Endothelial cell of umbilical vein (primary cell): Measurements from ENCODE around the gene OR5B2. TPM values are rescaled to one million over a fixed set of nuclear protein-coding genes. Genes with fewer than 3 reads are reported as not detected.

Source experiments
- Bru-seq: library from RNA; stranded (reverse); fragments of 400-500 nt; gene quantifications from one replicate; lab custom pipeline; 2021; lab: Mats Ljungman, UMichigan
- BruChase-seq, 2 experiments: library from RNA; stranded (reverse); fragments of 400-500 nt; gene quantifications; one replicate each; lab custom pipeline; 2021; lab: Mats Ljungman, UMichigan
- BruUV-seq: library from RNA; stranded (reverse); fragments of 400-500 nt; replicated peaks from 2 replicates; lab custom pipeline; 2021; lab: Mats Ljungman, UMichigan
- CTCF ChIA-PET: fragments of 300-600, 350-600 bp; sonication (Branson Sonifier 250); formaldehyde crosslinking; loops from one replicate; lab custom pipeline; 2021; ENCODE audit warnings: antibody characterized with exemption, inconsistent platforms; lab: Charles Lee
- POLR2A ChIA-PET: fragments of 300-600, 350-600 bp; sonication (Branson Sonifier 250); formaldehyde crosslinking; loops from one replicate; lab custom pipeline; 2021; ENCODE audit warnings: antibody characterized with exemption, inconsistent platforms; lab: Charles Lee
- DNase-seq: peaks from one replicate; pipeline ENCODE4 v3.0.0-alpha.2; 2011; ENCODE audit warnings: low read depth, low spot score
- FAIRE-seq: peaks from 2 replicates; lab custom pipeline; 2011; peaks lifted over from hg19 to GRCh38; lab: Jason Lieb, UNC
- H2AFZ ChIP-seq: 2 replicates; pipeline ENCODE4 v1.6.0; 2012; ENCODE audit warnings: low read depth, low read length, control low read depth, inconsistent platforms
- H3K27ac ChIP-seq: 2 replicates; pipeline ENCODE4 v1.5.1; 2011; ENCODE audit warnings: low read depth, mild to moderate bottlenecking, control low read depth, low read length, moderate library complexity; ENCODE audit not compliant: insufficient read depth
- H3K27me3 ChIP-seq, 2 experiments: 2 replicates each; pipeline versions ENCODE4 v1.6.0 to v1.6.1; 2011; ENCODE audit warnings: low read length in 2 of 2, mixed read lengths in 1 of 2; ENCODE audit not compliant: control insufficient read depth in 2 of 2, insufficient read depth in 2 of 2
- H3K36me3 ChIP-seq, 2 experiments: 2 replicates in 1 of 2; 3 replicates in 1 of 2; pipeline ENCODE4 v1.5.1; 2011; ENCODE audit warnings: low read length in 2 of 2, mild to moderate bottlenecking in 1 of 2, moderate library complexity in 1 of 2; ENCODE audit not compliant: control insufficient read depth in 2 of 2, insufficient read depth in 2 of 2; ENCODE audit errors: extremely low read depth in 1 of 2
- H3K4me1 ChIP-seq: 3 replicates; pipeline ENCODE4 v1.5.1; 2011; ENCODE audit warnings: mild to moderate bottlenecking, low read length; ENCODE audit not compliant: control insufficient read depth, insufficient read depth; ENCODE audit errors: extremely low read depth
- H3K4me2 ChIP-seq: 2 replicates; pipeline ENCODE4 v1.6.1; 2011; ENCODE audit warnings: low read length, control low read depth, mixed read lengths; ENCODE audit not compliant: insufficient read depth
- H3K4me3 ChIP-seq, 3 experiments: fragments of 200-600 bp in 1 of 3; sonication (generic), shearing (Covaris generic) in 1 of 3; replicated peaks in 1 of 3; 2 replicates each; pipeline ENCODE4 v1.5.1; 2011 to 2016; ENCODE audit warnings: control low read depth in 3 of 3, low read length in 3 of 3, mild to moderate bottlenecking in 2 of 3, inconsistent platforms in 1 of 3, low read depth in 1 of 3, moderate library complexity in 1 of 3; ENCODE audit not compliant: insufficient read depth in 1 of 3
- H3K79me2 ChIP-seq: 2 replicates; pipeline ENCODE4 v1.6.0; 2012; ENCODE audit warnings: low read length, inconsistent platforms; ENCODE audit not compliant: control insufficient read depth, insufficient read depth
- H3K9ac ChIP-seq: replicated peaks from 2 replicates; pipeline ENCODE3; 2011; ENCODE audit warnings: low read length, control low read depth; ENCODE audit not compliant: insufficient read depth; ENCODE audit errors: extremely low read depth
- H3K9me1 ChIP-seq: replicated peaks from 3 replicates; pipeline ENCODE4 v1.6.0; 2011; ENCODE audit warnings: mild to moderate bottlenecking, low read length; ENCODE audit not compliant: control insufficient read depth, insufficient read depth; ENCODE audit errors: extremely low read depth
- H3K9me3 ChIP-seq: replicated peaks from 2 replicates; pipeline ENCODE4 v1.5.1; 2012; ENCODE audit warnings: low read length, inconsistent platforms; ENCODE audit not compliant: control insufficient read depth, insufficient read depth
- H4K20me1 ChIP-seq: replicated peaks from 2 replicates; pipeline ENCODE3; 2011; ENCODE audit warnings: mild to moderate bottlenecking, low read length; ENCODE audit not compliant: control insufficient read depth, insufficient read depth; ENCODE audit errors: extremely low read depth
- EZH2 ChIP-seq: IDR thresholded peaks from 2 replicates; pipeline ENCODE4 v1.6.1; 2012; ENCODE audit warnings: borderline replicate concordance, low read depth, mild to moderate bottlenecking, moderate library complexity, low read length, inconsistent platforms; ENCODE audit not compliant: severe bottlenecking
- FOS ChIP-seq: IDR thresholded peaks from 2 replicates; pipeline ENCODE4 v1.6.1; 2011; ENCODE audit warnings: mild to moderate bottlenecking, low read length, moderate library complexity, borderline replicate concordance; ENCODE audit not compliant: insufficient read depth
- GATA2 ChIP-seq: IDR thresholded peaks from 2 replicates; pipeline ENCODE4 v1.7.0; 2011; ENCODE audit warnings: low read depth, mild to moderate bottlenecking, moderate library complexity, mixed read lengths, low read length; ENCODE audit not compliant: insufficient read length, insufficient read depth
- JUN ChIP-seq: IDR thresholded peaks from 2 replicates; pipeline ENCODE4 v1.6.1; 2011; ENCODE audit warnings: borderline replicate concordance, low read depth; ENCODE audit not compliant: insufficient read length, insufficient read depth
- MAX ChIP-seq: IDR thresholded peaks from 2 replicates; pipeline ENCODE4 v1.6.1; 2011; ENCODE audit not compliant: insufficient read depth, insufficient read length
- MYC ChIP-seq: IDR thresholded peaks from one replicate; pipeline ENCODE4 v1.6.1; 2011; ENCODE audit warnings: mild to moderate bottlenecking, low read depth, low read length
- POLR2A ChIP-seq: IDR thresholded peaks from 2 replicates; pipeline ENCODE4 v1.6.1; 2012; ENCODE audit warnings: low read depth, mild to moderate bottlenecking, control low read depth, low read length
- POLR2AphosphoS5 ChIP-seq: IDR thresholded peaks from 2 replicates; pipeline ENCODE4 v1.6.1; 2012; ENCODE audit warnings: low read depth, mild to moderate bottlenecking, control low read depth, low read length, moderate library complexity; ENCODE audit not compliant: insufficient read depth
- dilution Hi-C: fragments of 300-500 bp; cut with MboI; formaldehyde crosslinking; loops from one replicate; pipeline ENCODE4 v1.15.0; 2019; ENCODE audit warnings: low sequenced_read_pairs; ENCODE audit not compliant: extremely low pct_ligation_motif_present
- intact Hi-C: fragments of 100-400 bp; cut with micrococcal nuclease; formaldehyde crosslinking; loops from one replicate; pipeline ENCODE4 v1.10.0; 2022
- long read RNA-seq: library from polyadenylated mRNA; stranded (forward); transcript quantifications from one replicate; pipeline ENCODE4 v2.0.0, GENCODE V29; 2021
- polyA minus RNA-seq, 3 experiments: library from RNA; depleted of rRNA, polyadenylated mRNA; stranded (reverse); fragments of >200 nt; gene quantifications; 1 replicate in 1 of 3; 2 replicates in 2 of 3; pipeline ENCODE4 v1.2.3, GENCODE V29; 2011
- polyA plus RNA-seq, 4 experiments: library from polyadenylated mRNA; depleted of rRNA in 3 of 4; stranded (reverse) in 3 of 4; unstranded in 1 of 4; fragments of >200 nt; gene quantifications; 2 replicates each; pipeline versions ENCODE4 v1.2.1 to v1.2.3, GENCODE V29; 2011 to 2012; ENCODE audit warnings: missing spikeins in 1 of 4
- total RNA-seq: library from RNA; stranded (reverse); gene quantifications from 2 replicates; pipeline ENCODE4 v1.2.3, GENCODE V29; 2021
- TF ChIP-seq, protein P1 (sequence below), 2 donors: IDR thresholded peaks; 1 replicate in 1 of 2; 2 replicates in 1 of 2; pipeline ENCODE4 v1.5.1; 2011; ENCODE audit warnings: low read length in 2 of 2, mild to moderate bottlenecking in 2 of 2, moderate library complexity in 2 of 2, control low read depth in 1 of 2, inconsistent platforms in 1 of 2, low read depth in 1 of 2; ENCODE audit not compliant: insufficient read depth in 1 of 2; ENCODE audit errors: extremely low read depth in 1 of 2

OR5B2 gene
- total RNA-seq (not detected in 2 replicates), polyA plus RNA-seq (not detected in 2 replicates), polyA minus RNA-seq (0.25 TPM in 1 of 2 replicates, not detected in the other), Bru-seq, nascent RNA (not detected), BruChase-seq, experiment 1, labeled RNA remaining after a 6-hour chase (percentile 14 among the genes with signal in this experiment), BruChase-seq, experiment 2, labeled RNA remaining after a 2-hour chase (not detected)
- not detected in 2 replicates for polyA plus RNA-seq (2011; cell fraction: cytosol; rRNA removed)
- not detected in 2 replicates for polyA plus RNA-seq (2011; cell fraction: nucleus; rRNA removed)
- polyA plus RNA-seq (2012) = not detected in 2 replicates
- not detected for polyA minus RNA-seq (2011; cell fraction: cytosol; rRNA and poly(A)+ RNA removed)
- not detected in 2 replicates for polyA minus RNA-seq (2011; cell fraction: nucleus; rRNA and poly(A)+ RNA removed)
- long read RNA-seq = 0 reads

DNA sequence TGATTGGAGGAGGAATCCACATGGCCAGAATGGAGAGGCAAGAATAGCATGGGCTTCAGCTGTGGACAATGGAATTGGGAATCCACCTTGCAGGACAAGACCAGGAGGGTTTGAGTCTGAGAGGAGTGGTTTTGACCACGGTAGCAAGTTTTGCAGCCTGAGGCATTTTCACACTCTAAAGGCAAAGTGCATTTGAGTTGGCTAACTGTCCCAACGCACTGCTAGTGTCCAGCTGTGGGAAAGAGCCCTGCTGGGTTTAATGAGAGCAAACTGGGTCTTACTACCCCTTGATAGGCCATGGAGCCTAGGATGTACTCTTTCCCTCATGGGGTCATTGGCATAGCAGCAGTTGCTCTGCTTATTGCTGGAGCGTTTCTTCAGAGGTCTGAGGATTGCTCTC lies at the start of gene OR5B2:
Gene OR5B2, minus strand, starts transcription at position 101 of the 400 bp plus-strand sequence. CDS start 4,860 bp downstream, outside the sequence.
- POLR2A ChIA-PET = no interaction called here
- Histone ChIP-seq H3K4me2 (no peak within 1 kb of the TSS), H3K36me3 (no peaks in the 10 kb centered on the region), H3K9ac (no peak within 1 kb of the TSS), H3K27ac (no peak within 1 kb of the TSS), H3K9me1 (no peaks in the 10 kb centered on the region), H3K79me2 (no peaks in the 10 kb centered on the region), H4K20me1 (no peaks in the 10 kb centered on the region), H3K4me3 (no peak within 1 kb of the TSS), H3K27me3 (no peaks in the 10 kb centered on the region), H3K9me3 (no peaks in the 10 kb centered on the region), H2AFZ (no peak within 1 kb of the TSS), H3K4me1 (no peaks in the 10 kb centered on the region)
- TF ChIP-seq EZH2 = no peak
- no peak for TF ChIP-seq MYC
- no peak for TF ChIP-seq POLR2AphosphoS5
- TF ChIP-seq FOS = no peak
- TF ChIP-seq JUN = no peak
- no peak for TF ChIP-seq MAX
- no peak for TF ChIP-seq POLR2A
- TF ChIP-seq, protein P1, sequence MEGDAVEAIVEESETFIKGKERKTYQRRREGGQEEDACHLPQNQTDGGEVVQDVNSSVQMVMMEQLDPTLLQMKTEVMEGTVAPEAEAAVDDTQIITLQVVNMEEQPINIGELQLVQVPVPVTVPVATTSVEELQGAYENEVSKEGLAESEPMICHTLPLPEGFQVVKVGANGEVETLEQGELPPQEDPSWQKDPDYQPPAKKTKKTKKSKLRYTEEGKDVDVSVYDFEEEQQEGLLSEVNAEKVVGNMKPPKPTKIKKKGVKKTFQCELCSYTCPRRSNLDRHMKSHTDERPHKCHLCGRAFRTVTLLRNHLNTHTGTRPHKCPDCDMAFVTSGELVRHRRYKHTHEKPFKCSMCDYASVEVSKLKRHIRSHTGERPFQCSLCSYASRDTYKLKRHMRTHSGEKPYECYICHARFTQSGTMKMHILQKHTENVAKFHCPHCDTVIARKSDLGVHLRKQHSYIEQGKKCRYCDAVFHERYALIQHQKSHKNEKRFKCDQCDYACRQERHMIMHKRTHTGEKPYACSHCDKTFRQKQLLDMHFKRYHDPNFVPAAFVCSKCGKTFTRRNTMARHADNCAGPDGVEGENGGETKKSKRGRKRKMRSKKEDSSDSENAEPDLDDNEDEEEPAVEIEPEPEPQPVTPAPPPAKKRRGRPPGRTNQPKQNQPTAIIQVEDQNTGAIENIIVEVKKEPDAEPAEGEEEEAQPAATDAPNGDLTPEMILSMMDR (IDR thresholded peaks at IDR 0.05; ENCODE audit: extremely low read depth in 1 of 2, insufficient read depth in 1 of 2, low read depth in 1 of 2, low read length in 2 of 2) = no peak
- no peak for TF ChIP-seq GATA2
- DNase-seq = no peak
- CTCF ChIA-PET = no interaction called here
- intact Hi-C loops = no loop called here
- dilution Hi-C loops = no loop called here
- no TSS peak for BruUV-seq
- FAIRE-seq = no peak
